Liver (tissue), 9 donors: Measurements from ENCODE around the gene LCP1. TPM values are rescaled to one million over a fixed set of nuclear protein-coding genes. Genes with fewer than 3 reads are reported as not detected.

Source experiments
- DNase-seq: peaks from one replicate; pipeline ENCODE4 v3.0.0-alpha.2; 2017; ENCODE audit warnings: low spot score
- H3K27ac ChIP-seq, 2 donors: one replicate each; pipeline ENCODE4 v1.7.0; 2013; ENCODE audit warnings: inconsistent platforms in 2 of 2, low read length in 2 of 2, control low read depth in 1 of 2, low read depth in 1 of 2, mild to moderate bottlenecking in 1 of 2
- H3K27me3 ChIP-seq, 4 donors: one replicate each; pipeline versions ENCODE4 v1.6.1 to v1.7.0; 2013; ENCODE audit warnings: low read length in 3 of 4, inconsistent platforms in 1 of 4, mild to moderate bottlenecking in 1 of 4, moderate library complexity in 1 of 4; ENCODE audit not compliant: control insufficient read depth in 4 of 4, insufficient read depth in 4 of 4
- H3K36me3 ChIP-seq, 4 donors: one replicate each; pipeline versions ENCODE4 v1.6.1 to v1.7.0; 2013; ENCODE audit warnings: low read length in 3 of 4, mild to moderate bottlenecking in 3 of 4, low read depth in 1 of 4, moderate library complexity in 1 of 4; ENCODE audit not compliant: control insufficient read depth in 4 of 4, insufficient read depth in 3 of 4
- H3K4me1 ChIP-seq, 4 donors: one replicate each; pipeline versions ENCODE4 v1.6.1 to v1.7.0; 2013; ENCODE audit warnings: low read length in 3 of 4, mild to moderate bottlenecking in 3 of 4, moderate library complexity in 1 of 4; ENCODE audit not compliant: control insufficient read depth in 4 of 4, insufficient read depth in 4 of 4
- H3K4me3 ChIP-seq, 3 donors: one replicate each; pipeline versions ENCODE4 v1.6.1 to v1.7.0; 2013; ENCODE audit warnings: low read length in 3 of 3, control low read depth in 1 of 3, low read depth in 1 of 3, mild to moderate bottlenecking in 1 of 3
- H3K9ac ChIP-seq, 2 donors: one replicate each; pipeline ENCODE4 v1.7.0; 2013; ENCODE audit warnings: low read length in 2 of 2, mild to moderate bottlenecking in 2 of 2, moderate library complexity in 2 of 2, control low read depth in 1 of 2, low read depth in 1 of 2
- H3K9me3 ChIP-seq, 4 donors: one replicate each; pipeline versions ENCODE4 v1.6.1 to v1.7.0; 2013; ENCODE audit warnings: low read length in 3 of 4; ENCODE audit not compliant: control insufficient read depth in 4 of 4
- CTCF ChIP-seq: fragments of 150-350 bp; IDR thresholded peaks from 2 replicates; pipeline ENCODE4 v1.5.1; 2017; ENCODE audit warnings: improper control_type of control experiment, low read depth, low read length; ENCODE audit not compliant: missing input control
- EGR1 ChIP-seq, 2 donors: IDR thresholded peaks; 2 replicates each; pipeline ENCODE4 v1.6.1; 2016 to 2018; ENCODE audit warnings: antibody characterized with exemption in 2 of 2, low read depth in 2 of 2
- FOXA1 ChIP-seq: IDR thresholded peaks from 2 replicates; pipeline ENCODE4 v1.6.1; 2016; ENCODE audit warnings: antibody characterized with exemption
- GABPA ChIP-seq, 2 donors: IDR thresholded peaks in 1 of 2; conservative IDR thresholded peaks in 1 of 2; 2 replicates each; pipeline ENCODE4 v1.6.1; 2016; ENCODE audit warnings: antibody characterized with exemption in 2 of 2, mild to moderate bottlenecking in 1 of 2, moderate library complexity in 1 of 2
- HNF4A ChIP-seq, 2 donors: conservative IDR thresholded peaks; 2 replicates each; pipeline ENCODE4 v1.6.1; 2016; ENCODE audit warnings: antibody characterized with exemption in 2 of 2, mild to moderate bottlenecking in 2 of 2
- HNF4G ChIP-seq: IDR thresholded peaks from 2 replicates; pipeline ENCODE4 v1.6.1; 2016; ENCODE audit warnings: antibody characterized with exemption
- JUND ChIP-seq, 2 donors: IDR thresholded peaks; 2 replicates each; pipeline ENCODE4 v1.6.1; 2016; ENCODE audit warnings: antibody characterized with exemption in 2 of 2
- NR2F2 ChIP-seq: IDR thresholded peaks from 2 replicates; pipeline ENCODE4 v1.6.1; 2016; ENCODE audit warnings: antibody characterized with exemption
- RAD21 ChIP-seq, 2 donors: IDR thresholded peaks; 2 replicates each; pipeline ENCODE4 v1.6.1; 2016; ENCODE audit warnings: antibody characterized with exemption in 2 of 2, mild to moderate bottlenecking in 2 of 2
- REST ChIP-seq: IDR thresholded peaks from 2 replicates; pipeline ENCODE4 v1.6.1; 2016; ENCODE audit warnings: antibody characterized with exemption, mild to moderate bottlenecking
- RXRA ChIP-seq, 2 donors: IDR thresholded peaks; 2 replicates each; pipeline ENCODE4 v1.6.1; 2017 to 2018; ENCODE audit warnings: antibody characterized with exemption in 2 of 2, mild to moderate bottlenecking in 1 of 2
- SP1 ChIP-seq: IDR thresholded peaks from 2 replicates; pipeline ENCODE4 v1.6.1; 2018; ENCODE audit warnings: antibody characterized with exemption, mild to moderate bottlenecking
- TAF1 ChIP-seq: conservative IDR thresholded peaks from 2 replicates; pipeline ENCODE4 v1.6.1; 2016; ENCODE audit warnings: antibody characterized with exemption, mild to moderate bottlenecking
- YY1 ChIP-seq: IDR thresholded peaks from 2 replicates; pipeline ENCODE4 v1.6.1; 2016; ENCODE audit warnings: antibody characterized with exemption, mild to moderate bottlenecking
- ZBTB33 ChIP-seq: IDR thresholded peaks from 2 replicates; pipeline ENCODE4 v1.6.1; 2016; ENCODE audit warnings: antibody characterized with exemption
- WGBS: extraction: QIAGEN DNeasy Blood & Tissue Kit; methylation state at CpG from one replicate; pipeline ENCODE4 v1.1.7; 2013; 5-methylcytosine and 5-hydroxymethylcytosine counted together
- polyA plus RNA-seq, 2 donors: library from polyadenylated mRNA; stranded (reverse) in 1 of 2; unstranded in 1 of 2; fragments of 200-250 nt in 1 of 2; fragments of >200 nt in 1 of 2; fragmentation: Nextera tagmentation in 1 of 2; extraction: Ambion mirVana in 1 of 2; gene quantifications; one replicate each; pipeline versions ENCODE4 v1.2.1 to v1.2.3, GENCODE V29; 2013 to 2015
- total RNA-seq, 2 donors: library from RNA; depleted of rRNA; stranded (reverse); fragments of >200 nt; gene quantifications; one replicate each; pipeline ENCODE4 v1.2.3, GENCODE V29; 2014
- TF ChIP-seq, protein P1 (sequence below): IDR thresholded peaks from 2 replicates; pipeline ENCODE4 v1.6.1; 2016; ENCODE audit warnings: antibody characterized with exemption
- TF ChIP-seq, protein P2 (sequence below): IDR thresholded peaks from 2 replicates; pipeline ENCODE4 v1.6.1; 2016; ENCODE audit warnings: antibody characterized with exemption
- donor health status: healthy.
- donor health status: healthy.
- donor health status: healthy.
- donor health status: healthy.
- donor health status: healthy.

LCP1 gene
- total and polyA plus RNA-seq, 4 donors = 12.6 to 90.6 (median 36.0) TPM

DNA sequence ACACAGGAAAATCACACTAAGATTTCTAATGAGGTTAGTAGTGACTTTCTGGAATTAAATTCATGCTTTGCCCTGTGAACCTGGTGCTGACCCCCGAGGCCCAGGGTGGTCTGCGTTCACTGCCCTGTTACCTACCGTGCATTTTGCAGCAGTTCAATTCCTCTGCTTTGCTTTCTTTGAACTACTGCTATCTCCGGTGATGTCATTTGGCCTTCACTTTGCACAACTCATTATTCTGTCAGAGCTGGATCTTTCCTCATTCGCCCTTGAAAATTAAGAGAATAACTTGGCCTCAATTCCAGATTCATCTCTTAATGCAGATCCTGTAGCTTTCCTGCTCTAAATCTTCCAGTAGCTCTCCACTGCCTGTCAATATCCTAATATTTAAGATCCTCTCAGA lies 21.0 kb upstream of the LCP1 start (continued):
- TF ChIP-seq REST = no peak
- TF ChIP-seq, protein P1, sequence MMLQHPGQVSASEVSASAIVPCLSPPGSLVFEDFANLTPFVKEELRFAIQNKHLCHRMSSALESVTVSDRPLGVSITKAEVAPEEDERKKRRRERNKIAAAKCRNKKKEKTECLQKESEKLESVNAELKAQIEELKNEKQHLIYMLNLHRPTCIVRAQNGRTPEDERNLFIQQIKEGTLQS = no peak
- no peak for TF ChIP-seq YY1
- TF ChIP-seq FOXA1 = no peak
- no peak for TF ChIP-seq TAF1
- TF ChIP-seq HNF4A (conservative IDR thresholded peaks at IDR 0.05) = no peak

DNA sequence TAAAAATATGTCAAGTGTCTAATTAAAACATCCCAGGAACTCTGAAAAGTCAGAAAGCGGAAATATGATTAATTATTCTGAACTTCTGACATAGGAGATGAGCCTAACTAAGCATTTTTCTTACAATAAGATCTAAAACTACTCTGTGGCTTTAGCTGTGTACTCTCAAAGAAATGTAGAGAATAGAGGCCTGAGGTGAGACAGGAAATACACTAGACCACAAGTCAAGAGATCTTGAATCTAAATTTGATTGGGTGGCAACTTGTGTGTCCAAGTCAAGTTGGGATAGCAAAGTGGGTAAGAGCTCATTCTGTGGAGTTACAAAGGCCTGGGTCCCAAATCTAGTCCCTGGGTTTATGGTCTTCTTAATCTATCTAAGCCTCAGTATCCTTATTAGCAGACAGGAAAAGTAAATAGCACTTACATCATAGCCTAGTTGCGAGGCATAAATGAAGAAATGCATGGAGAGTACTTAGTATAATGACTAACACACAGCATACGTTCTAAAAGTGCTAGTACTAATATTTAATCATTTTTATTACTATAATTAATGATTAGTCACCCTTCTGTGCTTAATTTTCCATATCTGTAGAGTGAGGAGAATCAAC lies 20.3 kb upstream of the LCP1 start:
- no peaks in the 10 kb centered on the region for H3K27me3 ChIP-seq
- no peaks in the 10 kb centered on the region for H3K36me3 ChIP-seq
- no peak overlapping the region for H3K9ac ChIP-seq
- H3K27ac ChIP-seq = no peak overlapping the region
- H3K4me1 ChIP-seq = no peaks in the 10 kb centered on the region
- 87% methylated on average over 3 of the region's 3 CpGs for WGBS
- no peaks in the 10 kb centered on the region for H3K9me3 ChIP-seq
- no peak for TF ChIP-seq RXRA (IDR thresholded peaks at IDR 0.05)
- no peak for TF ChIP-seq EGR1 (IDR thresholded peaks at IDR 0.05; ENCODE audit: low read depth in 2 of 2)
- TF ChIP-seq TAF1 = no peak
- no peak for TF ChIP-seq HNF4G
- no peak for TF ChIP-seq YY1
- TF ChIP-seq, protein P2, sequence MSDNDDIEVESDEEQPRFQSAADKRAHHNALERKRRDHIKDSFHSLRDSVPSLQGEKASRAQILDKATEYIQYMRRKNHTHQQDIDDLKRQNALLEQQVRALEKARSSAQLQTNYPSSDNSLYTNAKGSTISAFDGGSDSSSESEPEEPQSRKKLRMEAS = no peak
- no peak for TF ChIP-seq SP1
- no peak overlapping the region for H3K4me3 ChIP-seq
- DNase-seq = no peak

DNA sequence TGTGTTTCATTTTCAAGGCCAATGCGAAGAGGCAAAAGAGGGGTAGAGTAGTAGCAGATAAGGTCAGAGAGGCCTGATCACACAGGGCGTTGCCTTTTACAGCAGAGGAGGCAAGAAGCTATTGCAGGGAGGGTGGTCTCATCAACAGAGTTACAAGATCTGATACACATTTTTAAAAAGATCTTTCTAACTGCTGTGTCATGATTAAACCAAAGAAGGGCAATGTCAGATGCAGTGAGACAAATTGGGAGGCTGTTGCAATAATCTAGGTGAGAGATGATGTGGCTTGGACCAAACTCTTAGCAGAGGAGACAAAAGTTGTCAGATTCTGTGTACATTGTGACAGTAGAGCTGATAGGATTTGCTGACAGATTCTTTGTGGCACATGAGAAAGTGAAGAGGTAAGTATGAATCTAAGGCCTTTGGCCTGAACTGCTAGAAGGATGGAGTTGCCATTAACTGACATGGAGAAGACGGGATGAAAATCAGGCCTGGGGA lies 16.8 kb upstream of the LCP1 start:
- no peak for DNase-seq
- Histone ChIP-seq H3K4me1 (no peaks in the 10 kb centered on the region), H3K27me3 (no peaks in the 10 kb centered on the region), H3K27ac (no peak overlapping the region), H3K9me3 (no peaks in the 10 kb centered on the region), H3K36me3 (no peaks in the 10 kb centered on the region), H3K4me3 (no peak overlapping the region), H3K9ac (no peak overlapping the region)
- WGBS = 87% methylated on average over 3 of the region's 3 CpGs
- TF ChIP-seq RAD21 (IDR thresholded peaks at IDR 0.05) (no peak), GABPA (IDR thresholded peaks at IDR 0.05 in 1 of 2, conservative IDR thresholded peaks at IDR 0.05 in 1 of 2) (no peak), NR2F2 (no peak), JUND (IDR thresholded peaks at IDR 0.05) (no peak), TAF1 (no peak), YY1 (no peak), EGR1 (IDR thresholded peaks at IDR 0.05; ENCODE audit: low read depth in 2 of 2) (no peak), HNF4G (no peak), RXRA (IDR thresholded peaks at IDR 0.05) (no peak), ZBTB33 (no peak), CTCF (no peak)
- TF ChIP-seq, protein P1 = no peak
- TF ChIP-seq, protein P2 = no peak
